B cell (primary cell): Measurements from ENCODE around the gene CENPP.

Experiments
- EZH2 ChIP-seq: IDR thresholded peaks from 2 replicates; pipeline ENCODE4 v1.6.1; 2012; ENCODE audit warnings: borderline replicate concordance, low read depth, mild to moderate bottlenecking, moderate library complexity, low read length; ENCODE audit not compliant: insufficient read depth, poor library complexity, severe bottlenecking
- TF ChIP-seq, protein P1 (sequence below): fragments of 200-600 bp; IDR thresholded peaks from one replicate; pipeline ENCODE4 v1.8.0; 2022; ENCODE audit warnings: antibody characterized with exemption, mild to moderate bottlenecking

DNA sequence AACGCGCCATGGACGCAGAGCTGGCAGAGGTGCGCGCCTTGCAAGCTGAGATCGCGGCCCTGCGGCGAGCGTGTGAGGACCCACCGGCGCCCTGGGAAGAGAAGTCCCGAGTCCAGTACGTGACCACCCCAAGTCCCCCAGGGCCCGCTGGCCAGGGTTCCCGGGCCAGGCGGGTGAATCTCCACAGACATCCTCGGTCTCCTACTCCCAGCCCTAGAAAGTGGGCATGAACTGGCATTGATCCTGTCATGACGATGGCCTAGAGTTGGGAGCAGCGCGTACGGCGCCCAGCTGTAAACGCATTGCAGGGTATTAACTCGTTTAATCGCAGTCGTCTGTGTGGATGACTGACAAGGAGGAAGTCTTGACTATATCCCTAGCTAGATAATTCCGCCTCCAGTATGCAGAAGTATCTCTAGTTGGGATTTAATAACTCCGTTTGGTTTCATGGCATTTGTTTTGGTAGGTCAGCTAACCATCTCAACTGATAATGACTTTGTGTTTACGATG is 293 bp downstream of the CENPP start:
- TF ChIP-seq, protein P1, sequence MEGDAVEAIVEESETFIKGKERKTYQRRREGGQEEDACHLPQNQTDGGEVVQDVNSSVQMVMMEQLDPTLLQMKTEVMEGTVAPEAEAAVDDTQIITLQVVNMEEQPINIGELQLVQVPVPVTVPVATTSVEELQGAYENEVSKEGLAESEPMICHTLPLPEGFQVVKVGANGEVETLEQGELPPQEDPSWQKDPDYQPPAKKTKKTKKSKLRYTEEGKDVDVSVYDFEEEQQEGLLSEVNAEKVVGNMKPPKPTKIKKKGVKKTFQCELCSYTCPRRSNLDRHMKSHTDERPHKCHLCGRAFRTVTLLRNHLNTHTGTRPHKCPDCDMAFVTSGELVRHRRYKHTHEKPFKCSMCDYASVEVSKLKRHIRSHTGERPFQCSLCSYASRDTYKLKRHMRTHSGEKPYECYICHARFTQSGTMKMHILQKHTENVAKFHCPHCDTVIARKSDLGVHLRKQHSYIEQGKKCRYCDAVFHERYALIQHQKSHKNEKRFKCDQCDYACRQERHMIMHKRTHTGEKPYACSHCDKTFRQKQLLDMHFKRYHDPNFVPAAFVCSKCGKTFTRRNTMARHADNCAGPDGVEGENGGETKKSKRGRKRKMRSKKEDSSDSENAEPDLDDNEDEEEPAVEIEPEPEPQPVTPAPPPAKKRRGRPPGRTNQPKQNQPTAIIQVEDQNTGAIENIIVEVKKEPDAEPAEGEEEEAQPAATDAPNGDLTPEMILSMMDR = no peak
- no peak for TF ChIP-seq EZH2
